PFSK-1 (cell line): ENCODE measurements around the gene AGPAT4.

Experiments used
- FOXP2 ChIP-seq: optimal IDR thresholded peaks from 2 replicates; pipeline ENCODE3; 2011; ENCODE audit warnings: borderline replicate concordance, control low read depth, inconsistent platforms; ENCODE audit not compliant: insufficient read depth; ENCODE audit errors: extremely low read length, extremely low read depth
- POLR2AphosphoS5 ChIP-seq: IDR thresholded peaks from 2 replicates; pipeline ENCODE4 v1.6.1; 2012; ENCODE audit warnings: low read depth, mild to moderate bottlenecking, control low read depth, low read length, moderate library complexity
- REST ChIP-seq, 2 experiments: IDR thresholded peaks; 2 replicates each; pipeline versions ENCODE4 v1.6.1 to v1.8.0; 2011 to 2012; ENCODE audit warnings: low read depth in 2 of 2, low read length in 2 of 2, control low read depth in 1 of 2, inconsistent platforms in 1 of 2, mild to moderate bottlenecking in 1 of 2, moderate library complexity in 1 of 2; ENCODE audit not compliant: insufficient read depth in 1 of 2
- SIN3A ChIP-seq: IDR thresholded peaks from 2 replicates; pipeline ENCODE4 v1.6.1; 2012; ENCODE audit warnings: mild to moderate bottlenecking, low read length, moderate library complexity, borderline replicate concordance; ENCODE audit not compliant: insufficient read depth
- TAF1 ChIP-seq: IDR thresholded peaks from 2 replicates; pipeline ENCODE4 v1.6.1; 2012; ENCODE audit warnings: low read length, control low read depth, borderline replicate concordance; ENCODE audit not compliant: insufficient read depth

AGPAT4 gene

GRCh38 chr6:161276605-161277155 lies 2.8 kb upstream of the AGPAT4 start:
- TF ChIP-seq TAF1: no peak
- TF ChIP-seq REST (IDR thresholded peaks at IDR 0.05; ENCODE audit: insufficient read depth in 1 of 2, low read depth in 2 of 2, low read length in 2 of 2): no peak
- TF ChIP-seq FOXP2: no peak
- TF ChIP-seq POLR2AphosphoS5: no peak
- TF ChIP-seq SIN3A: no peak

GRCh38 chr6:161274898-161275297 lies 1.0 kb upstream of the AGPAT4 start:
- no peak for TF ChIP-seq SIN3A
- TF ChIP-seq REST (IDR thresholded peaks at IDR 0.05; ENCODE audit: insufficient read depth in 1 of 2, low read depth in 2 of 2, low read length in 2 of 2): no peak
- TF ChIP-seq TAF1: no peak
- no peak for TF ChIP-seq POLR2AphosphoS5
- no peak for TF ChIP-seq FOXP2

GRCh38 chr6:161274488-161274858 lies 612 bp upstream of the AGPAT4 start:
- TF ChIP-seq FOXP2 (no peak), REST (IDR thresholded peaks at IDR 0.05; ENCODE audit: insufficient read depth in 1 of 2, low read depth in 2 of 2, low read length in 2 of 2) (no peak), SIN3A (no peak), POLR2AphosphoS5 (no peak), TAF1 (no peak)

GRCh38 chr6:161273274-161273751 lies 548 bp downstream of the AGPAT4 start:
- TF ChIP-seq SIN3A (no peak), TAF1 (no peak), FOXP2 (no peak)

- no peak for TF ChIP-seq POLR2AphosphoS5
- no peak for TF ChIP-seq SIN3A
- no peak for TF ChIP-seq FOXP2
- no peak for TF ChIP-seq TAF1
- TF ChIP-seq REST (IDR thresholded peaks at IDR 0.05; ENCODE audit: insufficient read depth in 1 of 2, low read depth in 2 of 2, low read length in 2 of 2): no peak
Measured at GRCh38 chr6:161272635-161273273, 1.1 kb downstream of the AGPAT4 start.
